ENCODE data around the gene IGF2BP3. TPM values are rescaled to one million over a fixed set of nuclear protein-coding genes. Genes with fewer than 3 reads are reported as not detected.

Gene IGF2BP3
- total RNA-seq, 2 experiments from 2014 or later = 41.1 to 94.3 TPM

GRCh38 chr7:23387583-23387982 lies 82.7 kb downstream of the IGF2BP3 start:
- H4K20me1 ChIP-seq (ENCODE audit: insufficient read depth, low read length) = no peaks in the 10 kb centered on the region
- no peak for DNase-seq (ENCODE audit: low spot score)
- no peaks in the 10 kb centered on the region for H3K9me3 ChIP-seq (ENCODE audit: low read length)
- ChIA-PET CTCF (ENCODE audit: unreplicated experiment) (no interaction called here), POLR2A (no interaction called here)
- no peaks in the 10 kb centered on the region for H3K79me2 ChIP-seq (ENCODE audit: insufficient read depth, low read depth, low read length)
- no peak overlapping the region for H2AFZ ChIP-seq (ENCODE audit: low read length)
- H3K27ac ChIP-seq (ENCODE audit: low read depth, low read length, poor library complexity, severe bottlenecking) = no peak overlapping the region
- TF ChIP-seq CTCF (conservative IDR thresholded peaks at IDR 0.05; ENCODE audit: low read length) = no peak
- TF ChIP-seq EZH2phosphoT487 (IDR thresholded peaks at IDR 0.05; ENCODE audit: borderline replicate concordance, low read depth, low read length) = no peak
- no peaks in the 10 kb centered on the region for H3K9me2 ChIP-seq (ENCODE audit: insufficient read depth, low read length)
- H3K4me3 ChIP-seq (ENCODE audit: low read depth, low read length, poor library complexity, severe bottlenecking) = no peak overlapping the region
- no peak overlapping the region for H3K4me2 ChIP-seq (ENCODE audit: low read length)
- intact Hi-C loops (cut with micrococcal nuclease; ENCODE audit: unreplicated experiment) = no loop called here
- H3K36me3 ChIP-seq (ENCODE audit: insufficient read depth, low read length) = peaks cover 35% of the 10 kb centered on the region
- H3K4me1 ChIP-seq (ENCODE audit: insufficient read depth, low read length, poor library complexity, severe bottlenecking) = peaks cover 6% of the 10 kb centered on the region
- BruUV-seq (replicated peaks) = no TSS peak

GRCh38 chr7:23385140-23385539 lies 85.2 kb downstream of the IGF2BP3 start:
- POLR2A ChIA-PET = interaction anchor here (0.7 to 1.6 kb wide), 2 partner anchors 10 to 25 kb away, joined by 3 to 4 read pairs; no protein-coding TSS in a partner anchor
- TF ChIP-seq EZH2phosphoT487 (IDR thresholded peaks at IDR 0.05; ENCODE audit: borderline replicate concordance, low read depth, low read length) (no peak), CTCF (conservative IDR thresholded peaks at IDR 0.05; ENCODE audit: low read length) (no peak)
- no peak overlapping the region for H3K4me3 ChIP-seq (ENCODE audit: low read depth, low read length, poor library complexity, severe bottlenecking)
- H4K20me1 ChIP-seq (ENCODE audit: insufficient read depth, low read length) = no peaks in the 10 kb centered on the region
- H2AFZ ChIP-seq (ENCODE audit: low read length) = no peak overlapping the region
- intact Hi-C loops (cut with micrococcal nuclease; ENCODE audit: unreplicated experiment) = no loop called here
- no peak for DNase-seq (ENCODE audit: low spot score)
- H3K27ac ChIP-seq (ENCODE audit: low read depth, low read length, poor library complexity, severe bottlenecking) = no peak overlapping the region
- H3K36me3 ChIP-seq (ENCODE audit: insufficient read depth, low read length) = peaks cover 32% of the 10 kb centered on the region
- no TSS peak for BruUV-seq (replicated peaks)
- H3K79me2 ChIP-seq (ENCODE audit: insufficient read depth, low read depth, low read length) = no peaks in the 10 kb centered on the region
- H3K9me3 ChIP-seq (ENCODE audit: low read length) = no peaks in the 10 kb centered on the region
- peaks cover 16% of the 10 kb centered on the region for H3K4me1 ChIP-seq (ENCODE audit: insufficient read depth, low read length, poor library complexity, severe bottlenecking)
- H3K9me2 ChIP-seq (ENCODE audit: insufficient read depth, low read length) = no peaks in the 10 kb centered on the region
- CTCF ChIA-PET (ENCODE audit: unreplicated experiment) = no interaction called here
- H3K4me2 ChIP-seq (ENCODE audit: low read length) = no peak overlapping the region

GRCh38 chr7:23383225-23383624 lies 87.1 kb downstream of the IGF2BP3 start:
- CTCF ChIA-PET (ENCODE audit: unreplicated experiment) = interaction anchor here (0.7 kb wide), 1 partner anchor 11 kb away, joined by 3 read pairs; no protein-coding TSS in a partner anchor
- intact Hi-C loops (cut with micrococcal nuclease; ENCODE audit: unreplicated experiment) = no loop called here
- no TSS peak for BruUV-seq (replicated peaks)

More at GRCh38 chr7:23383225-23383624, 87.1 kb downstream of the IGF2BP3 start:
- no peaks in the 10 kb centered on the region for H3K9me2 ChIP-seq (ENCODE audit: insufficient read depth, low read length)
- H3K79me2 ChIP-seq (ENCODE audit: insufficient read depth, low read depth, low read length) = no peaks in the 10 kb centered on the region
- TF ChIP-seq CTCF (conservative IDR thresholded peaks at IDR 0.05; ENCODE audit: low read length) (no peak), EZH2phosphoT487 (IDR thresholded peaks at IDR 0.05; ENCODE audit: borderline replicate concordance, low read depth, low read length) (no peak)
- no peaks in the 10 kb centered on the region for H4K20me1 ChIP-seq (ENCODE audit: insufficient read depth, low read length)
- no peak overlapping the region for H3K4me2 ChIP-seq (ENCODE audit: low read length)
- peaks cover 26% of the 10 kb centered on the region for H3K36me3 ChIP-seq (ENCODE audit: insufficient read depth, low read length)
- H3K9me3 ChIP-seq (ENCODE audit: low read length) = no peaks in the 10 kb centered on the region
- H3K4me3 ChIP-seq (ENCODE audit: low read depth, low read length, poor library complexity, severe bottlenecking) = no peak overlapping the region
- POLR2A ChIA-PET = interaction anchor here (0.6 to 1.9 kb wide), 5 partner anchors 9 to 79 kb away, joined by 3 to 6 read pairs (median 5); no protein-coding TSS in a partner anchor
- no peak overlapping the region for H2AFZ ChIP-seq (ENCODE audit: low read length)
- no peak for DNase-seq (ENCODE audit: low spot score)
- H3K27ac ChIP-seq (ENCODE audit: low read depth, low read length, poor library complexity, severe bottlenecking) = no peak overlapping the region
- peaks cover 16% of the 10 kb centered on the region for H3K4me1 ChIP-seq (ENCODE audit: insufficient read depth, low read length, poor library complexity, severe bottlenecking)
